GM12878 (cell line): ENCODE measurements around the gene POP5. TPM values are rescaled to one million over a fixed set of nuclear protein-coding genes. Genes with fewer than 3 reads are reported as not detected.

ENCODE experiments used
- BCL11A ChIP-seq: IDR thresholded peaks from 2 replicates; pipeline ENCODE4 v1.6.1; 2011; ENCODE audit warnings: low read depth, low read length
- BCL3 ChIP-seq: IDR thresholded peaks from 2 replicates; pipeline ENCODE4 v1.6.1; 2011; ENCODE audit warnings: borderline replicate concordance, low read depth, mild to moderate bottlenecking, moderate library complexity, low read length; ENCODE audit not compliant: insufficient read depth, poor library complexity, severe bottlenecking
- BRCA1 ChIP-seq: IDR thresholded peaks from 2 replicates; pipeline ENCODE4 v1.6.1; 2011; ENCODE audit warnings: low read depth, low read length, improper control_type of control experiment
- MEF2B ChIP-seq: fragments of 450-650 bp; IDR thresholded peaks from 2 replicates; pipeline ENCODE4 v1.6.1; 2018; ENCODE audit warnings: mild to moderate bottlenecking, moderate library complexity; ENCODE audit not compliant: partially characterized antibody, poor library complexity, severe bottlenecking
- NFYB ChIP-seq: IDR thresholded peaks from 2 replicates; pipeline ENCODE4 v1.6.1; 2011; ENCODE audit warnings: low read depth, mild to moderate bottlenecking, low read length, improper control_type of control experiment, moderate library complexity; ENCODE audit not compliant: insufficient read depth
- PML ChIP-seq: IDR thresholded peaks from 2 replicates; pipeline ENCODE4 v1.6.1; 2012; ENCODE audit warnings: low read length, inconsistent platforms
- ZNF687 ChIP-seq: fragments of 450-650 bp; IDR thresholded peaks from 2 replicates; pipeline ENCODE4 v1.6.1; 2017; ENCODE audit warnings: mild to moderate bottlenecking, moderate library complexity
- polyA plus RNA-seq, 11 experiments: library from polyadenylated mRNA; depleted of rRNA in 4 of 11; unstranded in 6 of 11; stranded (reverse) in 5 of 11; fragments of >200 nt; fragmentation: Nextera tagmentation in 4 of 11; fragmentation: Illumina TruSeq in 1 of 11; extraction: Ambion mirVana in 4 of 11; extraction: Trizol in 1 of 11; gene quantifications; 1 replicate in 1 of 11; 2 replicates in 10 of 11; pipeline versions ENCODE4 v1.2.1 to v1.2.3, GENCODE V29; 2011 to 2016; ENCODE audit warnings: inconsistent platforms in 2 of 11, missing spikeins in 2 of 11, low read depth in 1 of 11
- total RNA-seq, 4 experiments: library from RNA; depleted of rRNA in 3 of 4; stranded (reverse); fragments of >200 nt in 3 of 4; fragmentation: Illumina TruSeq in 1 of 4; extraction: Trizol in 1 of 4; gene quantifications; 2 replicates each; pipeline versions ENCODE4 v1.2.1 to v1.2.3, GENCODE V29; 2013 to 2021

POP5 gene
- total and polyA plus RNA-seq, 10 of the 15 experiments (the other 5 are each of a cell fraction or from before 2014, with no cell fraction given), result 50.3 to 234 (median 83.7) TPM

GRCh38 chr12:120599672-120600552, 18.7 kb upstream of the POP5 start (continued):
- TF ChIP-seq ZNF687 (no peak), BRCA1 (no peak), NFYB (no peak), BCL3 (no peak), BCL11A (no peak), MEF2B (no peak), PML (no peak)
